Measurements from ENCODE around the gene WAS.

WAS gene

DNA sequence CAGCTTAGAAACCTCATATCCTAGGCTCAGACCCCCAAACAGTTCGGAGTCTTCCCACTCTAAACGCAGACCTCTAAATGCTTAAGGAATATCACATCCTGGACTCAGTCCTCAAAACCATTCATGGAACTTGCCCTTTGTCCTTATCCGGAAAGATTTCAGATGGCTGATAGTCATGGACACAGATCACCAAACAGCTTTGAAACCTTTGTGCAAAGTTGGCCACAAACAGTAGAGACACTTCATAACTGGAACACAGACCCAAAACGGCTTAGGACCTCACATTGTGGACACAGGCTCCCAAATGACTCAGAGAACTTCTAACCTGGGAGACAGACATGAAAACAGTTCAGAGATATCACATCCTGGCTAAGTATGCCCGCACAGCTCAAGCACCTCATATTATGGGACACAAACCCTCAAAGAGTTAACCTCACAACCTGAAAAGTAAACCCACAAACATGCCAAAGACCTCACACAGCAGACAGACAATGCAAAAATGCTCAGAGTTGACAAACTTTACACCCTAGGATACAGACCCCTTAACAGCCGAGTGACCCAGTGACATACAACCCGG is 28.4 kb downstream of the WAS start:
- TF ChIP-seq, protein P1, sequence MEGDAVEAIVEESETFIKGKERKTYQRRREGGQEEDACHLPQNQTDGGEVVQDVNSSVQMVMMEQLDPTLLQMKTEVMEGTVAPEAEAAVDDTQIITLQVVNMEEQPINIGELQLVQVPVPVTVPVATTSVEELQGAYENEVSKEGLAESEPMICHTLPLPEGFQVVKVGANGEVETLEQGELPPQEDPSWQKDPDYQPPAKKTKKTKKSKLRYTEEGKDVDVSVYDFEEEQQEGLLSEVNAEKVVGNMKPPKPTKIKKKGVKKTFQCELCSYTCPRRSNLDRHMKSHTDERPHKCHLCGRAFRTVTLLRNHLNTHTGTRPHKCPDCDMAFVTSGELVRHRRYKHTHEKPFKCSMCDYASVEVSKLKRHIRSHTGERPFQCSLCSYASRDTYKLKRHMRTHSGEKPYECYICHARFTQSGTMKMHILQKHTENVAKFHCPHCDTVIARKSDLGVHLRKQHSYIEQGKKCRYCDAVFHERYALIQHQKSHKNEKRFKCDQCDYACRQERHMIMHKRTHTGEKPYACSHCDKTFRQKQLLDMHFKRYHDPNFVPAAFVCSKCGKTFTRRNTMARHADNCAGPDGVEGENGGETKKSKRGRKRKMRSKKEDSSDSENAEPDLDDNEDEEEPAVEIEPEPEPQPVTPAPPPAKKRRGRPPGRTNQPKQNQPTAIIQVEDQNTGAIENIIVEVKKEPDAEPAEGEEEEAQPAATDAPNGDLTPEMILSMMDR (IDR thresholded peaks at IDR 0.05; ENCODE audit: borderline replicate concordance, control extremely low read depth, extremely low read depth, insufficient read depth, missing control alignments) = no peak
- DNase-seq (ENCODE audit: low spot score) = no peak
- in situ Hi-C loops (cut with MboI; ENCODE audit: low sequenced_read_pairs, unreplicated experiment) = no loop called here

DNA sequence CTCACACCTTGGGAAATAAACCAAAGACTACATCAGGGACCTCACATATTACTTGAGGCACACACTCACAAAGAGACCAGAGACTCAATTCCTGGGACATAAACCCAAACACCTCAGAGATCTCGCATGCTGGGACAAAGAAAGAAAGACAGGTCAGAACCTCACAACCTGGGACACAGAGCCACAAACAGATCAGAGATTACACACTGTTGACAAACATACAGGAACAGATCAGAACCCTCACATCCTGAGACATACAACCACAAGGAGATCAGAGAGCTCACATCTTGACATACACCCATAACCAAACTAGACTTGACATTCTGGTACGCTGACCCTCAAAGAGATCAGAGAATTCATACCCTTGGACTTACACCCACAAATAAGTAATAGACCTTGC is 30.2 kb downstream of the WAS start:
- in situ Hi-C loops (cut with MboI; ENCODE audit: low sequenced_read_pairs, unreplicated experiment) = no loop called here
- DNase-seq (ENCODE audit: low spot score) = no peak
- TF ChIP-seq, protein P1 (IDR thresholded peaks at IDR 0.05; ENCODE audit: borderline replicate concordance, control extremely low read depth, extremely low read depth, insufficient read depth, missing control alignments) = no peak

DNA sequence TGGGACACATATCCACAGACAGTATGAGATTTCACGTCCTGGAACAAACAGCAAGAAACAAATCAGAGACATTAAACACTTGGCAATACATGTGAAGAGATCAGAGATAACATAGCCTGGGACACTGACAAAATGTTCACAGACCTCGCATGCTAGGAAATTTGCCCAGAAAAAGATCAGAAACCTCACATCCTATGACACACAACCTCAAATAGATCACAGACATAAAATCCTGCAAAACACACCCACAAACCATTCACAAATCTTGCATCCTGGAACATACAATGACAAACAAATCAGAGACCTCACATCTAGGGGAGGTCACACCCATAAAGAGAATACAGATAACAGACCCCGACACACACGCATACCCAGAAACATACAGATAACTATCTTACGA is 31.0 kb downstream of the WAS start:
- TF ChIP-seq, protein P1 (IDR thresholded peaks at IDR 0.05; ENCODE audit: borderline replicate concordance, control extremely low read depth, extremely low read depth, insufficient read depth, missing control alignments) = no peak
- DNase-seq (ENCODE audit: low spot score) = no peak
- in situ Hi-C loops (cut with MboI; ENCODE audit: low sequenced_read_pairs, unreplicated experiment) = no loop called here

DNA sequence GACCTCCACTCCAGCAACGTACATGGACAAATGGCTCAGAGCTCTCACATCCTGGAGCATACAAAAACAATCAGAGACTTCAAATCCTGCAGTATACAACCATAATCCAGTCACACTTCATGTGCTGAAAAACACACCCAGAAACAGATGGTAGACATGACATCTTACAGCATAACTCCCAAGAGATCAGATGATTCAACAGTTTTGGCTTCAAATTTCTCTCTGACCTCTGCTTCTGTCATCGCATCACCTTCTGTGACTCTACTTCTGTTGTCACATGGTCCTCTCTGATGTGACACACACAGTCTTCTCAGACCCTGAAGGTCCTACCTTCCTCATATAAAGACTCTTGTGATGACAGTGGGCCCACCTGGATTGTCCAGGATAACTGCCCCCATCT is 31.5 kb downstream of the WAS start:
- in situ Hi-C loops (cut with MboI; ENCODE audit: low sequenced_read_pairs, unreplicated experiment) = no loop called here
- TF ChIP-seq, protein P1 (IDR thresholded peaks at IDR 0.05; ENCODE audit: borderline replicate concordance, control extremely low read depth, extremely low read depth, insufficient read depth, missing control alignments) = no peak
- DNase-seq (ENCODE audit: low spot score) = no peak

DNA sequence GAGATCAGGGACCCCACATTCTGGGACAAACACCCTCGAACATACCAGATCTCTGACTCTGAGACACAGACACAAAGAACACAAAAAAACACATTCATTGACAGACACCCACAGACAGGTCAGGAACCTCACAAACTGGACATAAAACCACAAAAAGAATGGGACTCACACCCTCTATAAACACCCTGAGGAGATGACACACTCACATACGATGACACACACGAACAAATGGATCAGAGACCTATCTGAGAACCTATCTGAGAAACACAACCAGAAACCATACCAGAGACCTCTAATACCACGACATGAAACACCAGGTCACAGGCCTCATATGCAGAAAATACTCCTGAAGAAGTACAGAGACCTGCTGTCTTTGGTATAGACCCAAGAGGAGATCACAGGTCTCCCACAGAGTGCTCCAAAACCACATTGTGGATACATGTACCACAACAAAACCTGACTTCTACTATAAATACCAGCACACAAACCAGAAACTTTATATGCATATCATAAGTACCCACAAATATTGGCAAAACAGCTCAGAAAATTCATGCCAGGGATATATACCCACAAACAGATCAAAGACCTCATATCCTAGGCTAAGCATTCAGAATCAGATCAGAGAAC is 32.4 kb downstream of the WAS start:
- DNase-seq (ENCODE audit: low spot score) = no peak
- in situ Hi-C loops (cut with MboI; ENCODE audit: low sequenced_read_pairs, unreplicated experiment) = no loop called here

DNA sequence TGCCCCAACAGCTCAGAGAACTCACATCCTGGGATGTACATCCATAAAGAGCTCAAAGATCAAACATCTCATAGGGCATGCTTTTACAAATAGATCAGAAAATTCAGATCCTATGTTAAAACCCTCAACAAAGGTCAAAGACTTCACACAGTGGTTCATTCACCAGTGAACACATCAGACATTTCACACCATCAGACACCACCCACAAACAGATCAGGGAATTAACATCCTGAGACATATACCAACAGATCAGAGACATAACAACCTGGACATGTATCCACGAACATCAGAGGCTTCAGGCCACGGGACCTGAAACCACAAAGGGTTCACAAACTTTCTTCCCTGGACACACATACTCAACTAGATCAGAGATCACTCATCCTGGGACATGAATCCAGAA is 36.4 kb downstream of the WAS start:
- in situ Hi-C loops (cut with MboI; ENCODE audit: low sequenced_read_pairs, unreplicated experiment) = no loop called here
- TF ChIP-seq, protein P1 (IDR thresholded peaks at IDR 0.05; ENCODE audit: borderline replicate concordance, control extremely low read depth, extremely low read depth, insufficient read depth, missing control alignments) = no peak
- no peak for DNase-seq (ENCODE audit: low spot score)

More for the DNA sequence above, 32.4 kb downstream of the WAS start:
- TF ChIP-seq, protein P1 (IDR thresholded peaks at IDR 0.05; ENCODE audit: borderline replicate concordance, control extremely low read depth, extremely low read depth, insufficient read depth, missing control alignments) = no peak
